Transverse colon (tissue), 4 donors: ENCODE data around the gene IYD. TPM values are rescaled to one million over a fixed set of nuclear protein-coding genes. Genes with fewer than 3 reads are reported as not detected.
A peak's percentile ranks its signal among the peaks of the same experiment; 100 is the strongest.

ENCODE experiments used
- DNase-seq: peaks from one replicate; pipeline ENCODE4 v3.0.0-alpha.2; 2019
- H3K27ac ChIP-seq, 4 donors: fragments of 200-600 bp; sonication (generic); 2 replicates each; pipeline ENCODE4 v1.5.1; 2016 to 2018; ENCODE audit warnings: inconsistent platforms in 4 of 4
- H3K27me3 ChIP-seq: fragments of 200-600 bp; sonication (generic); 2 replicates; pipeline ENCODE4 v1.5.1; 2017; ENCODE audit warnings: inconsistent platforms
- H3K36me3 ChIP-seq, 4 donors: fragments of 200-600 bp; sonication (generic); 2 replicates each; pipeline ENCODE4 v1.5.1; 2017 to 2019; ENCODE audit warnings: inconsistent platforms in 4 of 4
- H3K4me1 ChIP-seq, 4 donors: fragments of 200-600 bp; sonication (generic); 2 replicates each; pipeline ENCODE4 v1.5.1; 2017 to 2020; ENCODE audit warnings: inconsistent platforms in 4 of 4
- H3K4me3 ChIP-seq, 4 donors: fragments of 200-600 bp; sonication (generic); 1 replicate in 1 of 4; 2 replicates in 3 of 4; pipeline versions ENCODE4 v1.5.1 to v1.6.1; 2017 to 2019; ENCODE audit warnings: inconsistent platforms in 4 of 4
- H3K9me3 ChIP-seq, 2 donors: fragments of 200-600 bp; sonication (generic); 2 replicates each; pipeline ENCODE4 v1.5.1; 2017 to 2019; ENCODE audit warnings: inconsistent platforms in 2 of 2
- EP300 ChIP-seq: sonication (generic); formaldehyde crosslinking; IDR thresholded peaks from one replicate; pipeline ENCODE4 v1.6.1; 2017; ENCODE audit warnings: antibody characterized with exemption, low read depth
- POLR2A ChIP-seq: fragments of 450-650 bp; IDR thresholded peaks from one replicate; pipeline ENCODE4 v1.6.1; 2016; ENCODE audit warnings: antibody characterized with exemption, mild to moderate bottlenecking, moderate library complexity
- POLR2AphosphoS5 ChIP-seq, 3 donors: sonication (generic); formaldehyde crosslinking; IDR thresholded peaks; one replicate each; pipeline ENCODE4 v1.6.1; 2016; ENCODE audit warnings: antibody characterized with exemption in 3 of 3
- WGBS, 2 donors: methylation state at CpG; one replicate each; pipeline ENCODE4 v1.1.5; 2018; ENCODE audit warnings: low coverage in 1 of 2; 5-methylcytosine and 5-hydroxymethylcytosine counted together
- in situ Hi-C, 4 donors: fragments of 200-750 bp; cut with MboI; loops; one replicate each; pipeline versions ENCODE4 v1.15.0 to v1.15.1; 2017; ENCODE audit warnings: low sequenced_read_pairs in 3 of 4, low pct_ligation_motif_present in 1 of 4, low pct_unique_long_range_greater_than_20kb in 1 of 4
- intact Hi-C: fragments of 100-400 bp; cut with DNase I; formaldehyde crosslinking; loops from one replicate; pipeline ENCODE4 v1.15.1; 2023; ENCODE audit warnings: low total_unique reads
- total RNA-seq, 4 donors: library from RNA; depleted of rRNA; stranded (reverse); fragments of >200 nt; gene quantifications; one replicate each; pipeline ENCODE4 v1.1.0, GENCODE V29; 2016
- TF ChIP-seq, protein P1 (sequence below), 5 experiments: fragments of 200-600 bp in 3 of 5; fragments of 450-650 bp in 2 of 5; sonication (generic) in 3 of 5; IDR thresholded peaks; 1 replicate in 2 of 5; 2 replicates in 3 of 5; pipeline ENCODE4 v1.5.1; 2016 to 2017; ENCODE audit warnings: antibody characterized with exemption in 5 of 5, inconsistent platforms in 3 of 5, mild to moderate bottlenecking in 2 of 5, moderate library complexity in 1 of 5

The IYD gene
- total RNA-seq, 4 donors from 2014 or later: 8.4 to 16.7 (median 12.3) TPM

DNA sequence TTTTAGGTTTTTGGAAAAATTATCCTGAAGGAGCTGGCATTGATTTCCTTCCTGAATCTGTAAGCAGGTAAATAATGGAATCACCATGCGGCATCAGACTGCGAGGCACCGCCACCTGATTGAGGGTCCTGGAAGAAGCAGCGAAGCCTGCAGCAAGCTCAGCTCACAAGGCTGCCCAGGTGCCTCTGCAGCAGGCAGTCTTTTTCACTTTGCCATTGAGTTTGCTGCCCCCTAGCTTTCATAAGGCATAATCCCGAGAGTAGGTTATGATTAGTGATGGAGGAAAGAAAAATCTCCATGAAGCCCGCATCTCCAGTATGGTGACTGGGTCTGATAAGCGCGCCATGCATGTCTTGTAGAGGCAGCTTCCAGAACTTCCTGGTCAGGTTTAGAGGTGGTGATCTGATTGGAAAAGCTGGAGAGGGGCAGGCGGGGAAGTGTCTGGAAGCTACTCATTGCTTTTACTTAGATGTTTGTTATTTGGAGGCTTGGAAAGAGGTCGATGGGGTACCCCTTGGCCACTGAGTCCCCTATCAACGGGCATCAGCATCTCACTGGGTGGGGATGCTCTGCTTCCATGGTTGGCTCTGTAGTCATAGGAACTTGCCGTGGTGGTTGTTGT is 26.7 kb downstream of the IYD start:
- intact Hi-C loops: loop anchor here (10.0 kb wide), 1 partner anchor 311 kb away; no protein-coding TSS in a partner anchor
- in situ Hi-C loops: loop anchor here in 2 of 4 donors (10.0 kb wide), 1 partner anchor 321 kb away; no protein-coding TSS in a partner anchor

DNA sequence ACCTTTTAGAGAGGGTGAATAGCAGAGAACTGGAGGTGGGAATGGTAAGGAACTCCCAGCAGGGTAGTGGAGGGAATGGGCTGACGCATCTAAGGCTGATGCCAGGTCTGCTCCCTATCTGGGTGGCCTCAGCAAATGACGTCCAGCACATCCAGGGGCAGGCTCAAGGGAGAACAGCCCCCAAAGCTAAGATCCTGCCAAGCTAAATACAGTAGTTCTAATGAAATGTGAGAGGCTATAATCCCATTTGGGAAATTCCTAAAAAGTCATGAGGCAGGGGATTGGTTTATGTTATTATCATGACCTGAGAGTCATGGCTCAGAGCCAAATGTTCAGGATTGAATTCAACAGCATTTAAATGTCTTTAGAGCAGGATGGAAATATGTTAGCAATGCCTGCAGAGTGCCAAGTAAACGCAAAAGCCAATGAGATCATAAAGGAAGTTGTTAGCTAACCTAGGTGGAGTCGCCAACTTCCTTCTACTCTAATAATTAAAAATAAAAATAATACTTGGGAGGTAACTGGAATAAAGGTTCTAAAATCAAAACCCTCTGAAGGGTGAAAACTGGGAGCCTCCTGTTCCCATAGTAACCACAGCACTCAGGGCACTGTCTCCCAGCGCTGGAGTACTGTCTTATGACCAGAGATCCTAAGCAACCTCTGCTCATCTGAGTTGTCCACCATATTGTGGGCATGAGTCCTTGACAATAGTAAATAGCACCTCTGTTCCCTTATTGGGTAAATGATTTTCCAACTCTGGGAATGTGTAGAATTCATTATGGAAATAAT is 34.8 kb downstream of the IYD start:
- no peak overlapping the region for H3K27ac ChIP-seq
- in situ Hi-C loops (loop anchor here in 1 of 4 donors (25.0 kb wide), 1 partner anchor 934 kb away; no protein-coding TSS in a partner anchor), intact Hi-C loops (no loop called here)
- H3K4me1 ChIP-seq: peaks cover 0 to 9% (median 6%) of the 10 kb centered on the region in 4 donors
- DNase-seq: no peak
- no peaks in the 10 kb centered on the region for H3K9me3 ChIP-seq
- no peak overlapping the region for H3K4me3 ChIP-seq
- no peaks in the 10 kb centered on the region for H3K27me3 ChIP-seq
- 0 to 25% methylated on average over 1 to 5 of the region's 5 CpGs for WGBS, 2 donors
- TF ChIP-seq POLR2A (no peak), POLR2AphosphoS5 (IDR thresholded peaks at IDR 0.05) (peak in 1 of 3 donors; percentile 27)
- H3K36me3 ChIP-seq: no peaks in the 10 kb centered on the region

More for the DNA sequence above, 26.7 kb downstream of the IYD start:
- Histone ChIP-seq H3K9me3 (no peaks in the 10 kb centered on the region), H3K4me1 (no peaks in the 10 kb centered on the region), H3K27me3 (no peaks in the 10 kb centered on the region), H3K27ac (no peak overlapping the region), H3K4me3 (no peak overlapping the region), H3K36me3 (no peaks in the 10 kb centered on the region)
- 60 to 62% methylated on average over 2 to 12 of the region's 12 CpGs for WGBS, 2 donors
- TF ChIP-seq, protein P1, sequence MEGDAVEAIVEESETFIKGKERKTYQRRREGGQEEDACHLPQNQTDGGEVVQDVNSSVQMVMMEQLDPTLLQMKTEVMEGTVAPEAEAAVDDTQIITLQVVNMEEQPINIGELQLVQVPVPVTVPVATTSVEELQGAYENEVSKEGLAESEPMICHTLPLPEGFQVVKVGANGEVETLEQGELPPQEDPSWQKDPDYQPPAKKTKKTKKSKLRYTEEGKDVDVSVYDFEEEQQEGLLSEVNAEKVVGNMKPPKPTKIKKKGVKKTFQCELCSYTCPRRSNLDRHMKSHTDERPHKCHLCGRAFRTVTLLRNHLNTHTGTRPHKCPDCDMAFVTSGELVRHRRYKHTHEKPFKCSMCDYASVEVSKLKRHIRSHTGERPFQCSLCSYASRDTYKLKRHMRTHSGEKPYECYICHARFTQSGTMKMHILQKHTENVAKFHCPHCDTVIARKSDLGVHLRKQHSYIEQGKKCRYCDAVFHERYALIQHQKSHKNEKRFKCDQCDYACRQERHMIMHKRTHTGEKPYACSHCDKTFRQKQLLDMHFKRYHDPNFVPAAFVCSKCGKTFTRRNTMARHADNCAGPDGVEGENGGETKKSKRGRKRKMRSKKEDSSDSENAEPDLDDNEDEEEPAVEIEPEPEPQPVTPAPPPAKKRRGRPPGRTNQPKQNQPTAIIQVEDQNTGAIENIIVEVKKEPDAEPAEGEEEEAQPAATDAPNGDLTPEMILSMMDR (IDR thresholded peaks at IDR 0.05): peak; percentile 60 to 73 (median 67)
- no peak for TF ChIP-seq POLR2A
- DNase-seq: peak; percentile 35

DNA sequence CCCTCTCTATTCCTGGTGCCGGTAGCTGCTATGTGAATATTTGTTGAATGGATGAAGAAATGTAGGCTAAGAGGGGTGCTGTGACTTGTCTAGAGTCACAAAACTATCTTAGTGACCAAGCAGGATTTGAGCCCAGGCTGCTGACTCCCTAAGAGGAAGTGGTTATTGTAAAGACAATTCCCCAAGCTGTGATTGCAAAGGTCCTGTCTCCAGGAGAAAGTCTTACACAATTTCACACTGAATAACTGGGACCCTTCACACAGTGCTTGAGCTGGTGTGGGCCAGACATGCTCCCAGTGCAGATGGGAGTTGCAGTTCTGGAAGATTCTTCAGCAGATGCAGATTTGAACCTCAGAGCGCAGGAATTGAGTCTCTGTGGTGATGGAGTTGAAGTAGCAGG is 38.1 kb downstream of the IYD start:
- H3K4me1 ChIP-seq: peaks cover 0 to 25% (median 13%) of the 10 kb centered on the region in 4 donors
- H3K27me3 ChIP-seq: no peaks in the 10 kb centered on the region
- TF ChIP-seq POLR2AphosphoS5 (IDR thresholded peaks at IDR 0.05) (no peak), POLR2A (no peak), EP300 (no peak)
- TF ChIP-seq, protein P1 (IDR thresholded peaks at IDR 0.05): no peak
- H3K27ac ChIP-seq: no peak overlapping the region
- no peak overlapping the region for H3K4me3 ChIP-seq
- 44 to 71% methylated on average over 1 to 2 of the region's 2 CpGs for WGBS, 2 donors
- in situ Hi-C loops: loop anchor here in 1 of 4 donors (25.0 kb wide), 1 partner anchor 930 kb away; no protein-coding TSS in a partner anchor
- intact Hi-C loops: no loop called here
- no peaks in the 10 kb centered on the region for H3K9me3 ChIP-seq
- H3K36me3 ChIP-seq: no peaks in the 10 kb centered on the region
- DNase-seq: no peak

DNA sequence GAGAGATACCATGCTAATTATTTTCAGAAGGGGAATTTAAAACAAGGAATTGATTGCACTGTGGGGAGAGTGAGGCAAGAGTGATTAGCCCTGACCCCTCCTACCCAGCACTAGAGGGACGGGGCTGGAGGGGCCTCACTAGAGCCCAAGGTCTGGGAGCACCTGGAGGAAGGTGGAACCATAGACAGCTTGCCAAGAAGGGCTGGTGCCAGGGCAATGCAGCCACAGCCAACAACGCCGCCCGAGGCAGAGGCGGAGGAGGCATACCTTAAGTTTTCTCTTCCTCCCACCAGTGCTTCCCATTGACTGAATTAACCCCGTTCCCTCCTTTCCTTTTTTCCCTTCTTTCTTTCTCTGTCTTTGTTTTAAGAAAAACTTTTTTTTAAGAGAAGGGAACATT is 40.0 kb downstream of the IYD start:
- no peaks in the 10 kb centered on the region for H3K27me3 ChIP-seq
- DNase-seq: peak; percentile 13
- no peak overlapping the region for H3K4me3 ChIP-seq
- 39 to 44% methylated on average over 5 to 6 of the region's 6 CpGs for WGBS, 2 donors
- no peaks in the 10 kb centered on the region for H3K36me3 ChIP-seq
- intact Hi-C loops: no loop called here
- no peak overlapping the region for H3K27ac ChIP-seq
- TF ChIP-seq POLR2A: no peak
- no peak for TF ChIP-seq EP300
- TF ChIP-seq, protein P1 (IDR thresholded peaks at IDR 0.05): no peak
- no peak for TF ChIP-seq POLR2AphosphoS5 (IDR thresholded peaks at IDR 0.05)
- no peaks in the 10 kb centered on the region for H3K9me3 ChIP-seq
- H3K4me1 ChIP-seq: peaks cover 0 to 18% (median 7%) of the 10 kb centered on the region in 4 donors
- in situ Hi-C loops: loop anchor here in 1 of 4 donors (25.0 kb wide), 1 partner anchor 928 kb away; no protein-coding TSS in a partner anchor
